ENCODE data around the gene CGB2. TPM values are rescaled to one million over a fixed set of nuclear protein-coding genes. Genes with fewer than 3 reads are reported as not detected.
A peak's percentile ranks its signal among the peaks of the same experiment; 100 is the strongest.
"Not testable (repeated sequence)": the region's sequence is repeated elsewhere in the genome, so short reads cannot be mapped to it uniquely, and the experiment has no call there.

CGB2 gene
- total RNA-seq, 2 donors from 2014 or later: not detected

DNA sequence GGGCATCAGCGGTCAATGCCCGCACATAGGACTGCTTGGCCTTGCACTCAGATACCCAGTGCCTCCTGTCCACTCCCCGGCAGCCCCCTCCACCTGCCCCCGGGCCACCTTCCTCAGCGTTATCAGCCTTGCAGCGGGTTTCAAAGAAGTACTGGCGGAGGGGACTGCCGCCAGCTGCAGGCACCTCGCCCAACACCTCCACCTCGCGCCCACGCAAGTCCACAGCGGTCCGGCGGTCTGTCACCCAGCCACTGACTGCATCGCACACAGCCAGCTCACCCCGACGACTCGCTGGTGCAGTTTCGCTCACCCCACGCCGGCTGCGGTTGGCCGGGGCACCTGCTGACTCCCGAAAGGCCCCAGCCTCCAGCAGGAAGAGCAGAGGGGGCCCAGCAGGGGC lies 29.8 kb downstream of the CGB2 start:
- peaks cover 38% of the 10 kb centered on the region for H3K27me3 Mint-ChIP-seq

DNA sequence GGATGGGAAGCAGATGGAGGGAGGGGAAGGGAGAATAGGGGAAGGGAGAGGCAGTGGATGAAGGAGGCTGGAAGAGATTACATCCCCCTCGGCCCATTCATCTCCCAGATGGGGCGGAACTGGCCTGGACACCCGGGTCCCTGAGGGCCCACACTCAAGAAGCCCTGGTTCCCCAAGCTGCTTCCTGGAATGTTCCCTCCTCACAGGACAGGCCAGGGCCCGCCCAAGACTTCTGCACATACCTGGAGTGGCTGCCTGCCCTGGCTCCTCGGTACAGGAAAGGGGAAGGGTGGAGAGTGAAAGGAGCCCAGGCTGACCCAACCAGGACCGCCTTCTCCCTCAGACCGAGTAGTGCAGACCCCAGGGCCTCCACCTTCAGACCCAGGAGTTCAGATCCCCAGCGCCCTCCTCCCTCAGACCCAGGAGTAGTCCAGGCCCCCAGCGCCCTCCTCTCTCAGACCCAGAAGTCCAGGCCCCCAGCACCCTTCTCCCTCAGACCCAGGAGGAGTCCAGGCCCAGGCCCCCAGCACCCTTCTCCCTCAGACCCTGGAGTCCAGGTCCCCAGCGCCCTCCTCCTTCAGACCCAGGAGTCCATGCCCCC lies 32.4 kb downstream of the CGB2 start:
- H3K27ac Mint-ChIP-seq: no peak overlapping the region
- H3K9me3 Mint-ChIP-seq: no peaks in the 10 kb centered on the region

More for the DNA sequence above, 29.8 kb downstream of the CGB2 start:
- Mint-ChIP-seq H3K36me3 (ENCODE audit: low read depth) (no peaks in the 10 kb centered on the region), H3K9me3 (no peaks in the 10 kb centered on the region), H3K27ac (no peak overlapping the region), H3K4me1 (peaks cover 8% of the 10 kb centered on the region), H3K4me3 (no peak overlapping the region)
- peak; percentile 20 for ATAC-seq (replicated peaks)

DNA sequence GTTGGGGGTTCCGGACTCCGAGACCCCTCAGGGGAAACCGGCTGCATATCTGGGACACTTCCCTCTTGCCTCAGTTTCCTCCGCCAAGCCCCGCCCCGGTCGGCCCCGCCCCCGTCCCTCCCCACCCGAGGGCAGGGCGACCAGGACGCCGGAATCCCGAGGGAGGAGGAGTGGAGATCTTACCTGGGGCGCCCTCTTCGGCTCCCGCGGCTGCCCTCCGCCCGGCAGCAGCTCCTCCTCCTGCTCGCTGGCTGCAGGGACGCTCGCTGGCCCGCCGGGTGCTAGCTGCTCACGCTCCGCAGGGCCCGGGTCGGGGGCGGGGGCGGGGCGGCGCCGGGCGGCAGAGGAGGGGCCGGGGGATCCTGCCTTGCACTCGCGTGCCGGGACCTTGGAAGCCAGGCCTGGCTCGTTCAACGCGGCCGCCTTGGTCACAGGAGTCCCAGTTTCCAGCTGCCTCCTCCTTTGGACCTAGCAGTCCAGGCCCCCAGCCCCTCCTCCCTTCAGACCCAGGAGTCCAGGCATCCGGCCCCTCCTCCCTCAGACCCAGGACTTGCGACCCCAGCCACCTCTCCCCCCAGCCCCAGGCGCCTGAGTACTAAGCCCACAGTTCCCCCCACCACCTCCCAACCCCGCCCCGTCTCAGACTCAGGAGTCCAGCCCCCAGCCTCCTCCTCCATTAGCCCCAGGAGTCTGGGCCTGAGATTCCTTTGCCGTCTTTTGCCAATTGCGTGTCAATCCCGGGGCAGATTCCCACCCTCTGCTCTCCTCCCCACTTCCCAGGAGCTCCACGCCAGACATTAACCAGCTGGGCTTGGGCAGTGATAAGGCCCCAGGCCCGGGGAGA lies 33.3 kb downstream of the CGB2 start, which contains the start of gene NTF4:
Gene NTF4, minus strand, starts transcription at position 51 of the 844 bp plus-strand sequence. CDS start 2,821 bp downstream, outside the sequence.
- Mint-ChIP-seq H3K27me3 (peaks cover 40% of the 10 kb centered on the region), H3K27ac (no peak within 1 kb of the TSS), H3K4me3 (no peak within 1 kb of the TSS), H3K9me3 (no peaks in the 10 kb centered on the region), H3K4me1 (no peaks in the 10 kb centered on the region), H3K36me3 (ENCODE audit: low read depth) (no peaks in the 10 kb centered on the region)
- ATAC-seq (replicated peaks): no peak

More for the DNA sequence above, 32.4 kb downstream of the CGB2 start:
- Mint-ChIP-seq H3K4me3 (no peak overlapping the region), H3K27me3 (peaks cover 38% of the 10 kb centered on the region), H3K36me3 (ENCODE audit: low read depth) (no peaks in the 10 kb centered on the region), H3K4me1 (no peaks in the 10 kb centered on the region)
- no peak for ATAC-seq (replicated peaks)

GRCh38 chr19:49065905-49066512 lies 34.3 kb downstream of the CGB2 start:
- peaks cover 41% of the 10 kb centered on the region for H3K27me3 Mint-ChIP-seq
- no peak overlapping the region for H3K27ac Mint-ChIP-seq
- H3K9me3 Mint-ChIP-seq: no peaks in the 10 kb centered on the region
- no peaks in the 10 kb centered on the region for H3K36me3 Mint-ChIP-seq (ENCODE audit: low read depth)
- no peak overlapping the region for H3K4me3 Mint-ChIP-seq
- H3K4me1 Mint-ChIP-seq: no peaks in the 10 kb centered on the region
- ATAC-seq (replicated peaks): no peak

GRCh38 chr19:49067554-49067953 lies 35.9 kb downstream of the CGB2 start:
- Mint-ChIP-seq H3K36me3 (ENCODE audit: low read depth) (no peaks in the 10 kb centered on the region), H3K4me3 (no peak overlapping the region), H3K9me3 (no peaks in the 10 kb centered on the region), H3K4me1 (no peaks in the 10 kb centered on the region), H3K27ac (no peak overlapping the region), H3K27me3 (peaks cover 40% of the 10 kb centered on the region)
- no peak for ATAC-seq (replicated peaks)

GRCh38 chr19:49069026-49069425 lies 37.3 kb downstream of the CGB2 start:
- ATAC-seq (replicated peaks): no peak
- H3K36me3 Mint-ChIP-seq (ENCODE audit: low read depth): peaks cover 10% of the 10 kb centered on the region
- peaks cover 9% of the 10 kb centered on the region for H3K4me1 Mint-ChIP-seq
- H3K27ac Mint-ChIP-seq: no peak overlapping the region
- peaks cover 53% of the 10 kb centered on the region for H3K27me3 Mint-ChIP-seq
- no peaks in the 10 kb centered on the region for H3K9me3 Mint-ChIP-seq
- no peak overlapping the region for H3K4me3 Mint-ChIP-seq

DNA sequence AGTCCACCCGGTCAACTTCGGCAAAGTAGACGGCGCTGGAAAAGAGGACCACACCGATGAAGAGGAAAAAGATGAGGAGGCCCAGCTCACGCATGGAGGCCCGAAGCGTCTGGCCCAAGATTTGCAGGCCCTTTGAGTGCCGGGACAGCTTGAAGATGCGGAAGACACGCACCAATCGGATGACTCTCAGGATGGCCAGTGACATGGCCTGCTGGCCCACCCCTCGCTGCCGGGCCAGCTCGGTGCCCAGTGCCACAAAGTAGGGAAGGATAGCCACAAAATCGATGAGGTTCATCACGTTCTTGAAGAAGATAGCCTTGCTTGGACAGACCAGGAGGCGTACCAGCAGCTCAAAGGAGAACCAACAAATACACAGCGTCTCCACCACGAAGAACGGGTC lies 38.7 kb downstream of the CGB2 start:
- ATAC-seq (replicated peaks): no peak
- Mint-ChIP-seq H3K36me3 (ENCODE audit: low read depth) (peaks cover 10% of the 10 kb centered on the region), H3K9me3 (no peaks in the 10 kb centered on the region), H3K27me3 (peaks cover 54% of the 10 kb centered on the region), H3K4me1 (peaks cover 9% of the 10 kb centered on the region), H3K4me3 (no peak overlapping the region), H3K27ac (no peak overlapping the region)

DNA sequence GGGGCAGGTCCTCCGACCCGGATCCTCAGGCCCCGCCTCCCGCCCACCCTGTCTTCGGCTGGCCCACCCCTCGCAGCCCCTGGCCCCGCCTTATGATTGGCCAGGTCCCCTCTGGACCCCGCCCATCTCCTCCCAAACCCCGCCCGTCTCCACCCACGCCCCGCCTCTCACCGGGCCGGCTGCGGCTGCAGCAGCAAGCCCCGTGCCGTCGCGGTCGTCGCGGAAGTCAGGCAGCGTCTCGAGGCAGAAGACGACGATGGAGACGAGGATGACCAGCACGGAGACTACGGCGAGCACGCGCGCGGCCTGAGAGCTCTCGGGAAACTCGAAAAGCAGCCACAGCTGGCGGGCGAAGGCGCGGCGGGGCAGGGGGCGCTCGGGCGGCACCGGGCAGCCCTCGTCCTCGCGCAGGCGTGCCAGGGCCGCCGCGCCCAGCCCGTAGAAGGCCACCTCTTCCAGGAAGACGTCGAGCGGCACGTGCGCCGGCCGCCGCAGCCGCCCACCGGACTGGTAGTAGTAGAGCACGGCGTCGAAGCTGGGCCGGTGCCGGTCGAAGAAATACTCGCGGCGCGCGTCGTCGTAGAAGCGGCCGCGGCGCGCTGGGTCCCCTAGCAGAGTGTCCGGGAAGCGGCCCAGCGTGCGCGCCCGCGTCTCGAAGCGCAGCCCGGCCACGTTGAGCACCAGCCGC lies 40.3 kb downstream of the CGB2 start:
- Mint-ChIP-seq H3K9me3 (no peaks in the 10 kb centered on the region), H3K27ac (no peak overlapping the region), H3K4me3 (no peak overlapping the region), H3K27me3 (peaks cover 43% of the 10 kb centered on the region), H3K36me3 (ENCODE audit: low read depth) (peaks cover 10% of the 10 kb centered on the region), H3K4me1 (peaks cover 9% of the 10 kb centered on the region)
- ATAC-seq (replicated peaks): no peak

GRCh38 chr19:49073514-49074378 lies 42.1 kb downstream of the CGB2 start:
- no peaks in the 10 kb centered on the region for H3K9me3 Mint-ChIP-seq
- H3K27me3 Mint-ChIP-seq: peaks cover 34% of the 10 kb centered on the region
- H3K4me1 Mint-ChIP-seq: peaks cover 9% of the 10 kb centered on the region
- H3K4me3 Mint-ChIP-seq: peak overlapping the region; percentile 53
- H3K36me3 Mint-ChIP-seq (ENCODE audit: low read depth): peaks cover 10% of the 10 kb centered on the region
- ATAC-seq (replicated peaks): no peak
- H3K27ac Mint-ChIP-seq: no peak overlapping the region

- H3K27ac Mint-ChIP-seq; H3K9me3 Mint-ChIP-seq; ATAC-seq (replicated peaks); H3K4me3 Mint-ChIP-seq; H3K4me1 Mint-ChIP-seq: not testable (repeated sequence)
- H3K36me3 Mint-ChIP-seq (ENCODE audit: low read depth): peaks cover 10% of the 10 kb centered on the region
- peaks cover 26% of the 10 kb centered on the region for H3K27me3 Mint-ChIP-seq
These were observed 43.2 kb downstream of the CGB2 start for GRCh38 chr19:49074869-49075268.

- peaks cover 13% of the 10 kb centered on the region for H3K27me3 Mint-ChIP-seq
- no peaks in the 10 kb centered on the region for H3K9me3 Mint-ChIP-seq
- ATAC-seq (replicated peaks): no peak
These were observed 48.7 kb downstream of the CGB2 start for GRCh38 chr19:49080392-49080791.

DNA sequence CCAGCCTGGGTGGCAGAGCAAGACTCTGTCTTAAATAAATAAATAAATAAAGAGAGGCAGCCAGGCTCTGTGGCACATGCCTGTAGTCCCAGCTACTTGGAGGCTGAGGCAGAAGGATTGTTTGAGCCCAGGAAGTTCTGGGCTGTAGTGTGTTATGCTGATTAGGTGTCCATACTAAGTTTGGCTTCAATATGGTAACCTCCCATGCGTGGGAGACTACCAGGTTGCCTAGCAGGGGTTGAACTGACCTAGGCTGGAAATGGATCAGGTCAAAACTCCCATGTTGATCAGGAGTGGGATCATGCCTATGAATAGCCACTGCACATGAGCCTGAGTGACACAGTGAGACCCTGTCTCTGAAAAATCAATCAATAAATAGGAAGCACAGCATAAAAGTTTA lies 49.6 kb downstream of the CGB2 start:
- no peaks in the 10 kb centered on the region for H3K9me3 Mint-ChIP-seq
- no peak for ATAC-seq (replicated peaks)
- peaks cover 8% of the 10 kb centered on the region for H3K27me3 Mint-ChIP-seq
- peaks cover 14% of the 10 kb centered on the region for H3K36me3 Mint-ChIP-seq (ENCODE audit: low read depth)
- no peak overlapping the region for H3K4me3 Mint-ChIP-seq
- peak overlapping the region; percentile 15 for H3K27ac Mint-ChIP-seq
- peaks cover 7% of the 10 kb centered on the region for H3K4me1 Mint-ChIP-seq

More at GRCh38 chr19:49080392-49080791, 48.7 kb downstream of the CGB2 start:
- peaks cover 5% of the 10 kb centered on the region for H3K36me3 Mint-ChIP-seq (ENCODE audit: low read depth)
- no peak overlapping the region for H3K4me3 Mint-ChIP-seq
- H3K4me1 Mint-ChIP-seq: peaks cover 5% of the 10 kb centered on the region
- no peak overlapping the region for H3K27ac Mint-ChIP-seq

Data from activated T-helper 17 cell treated with anti-CD3 and anti-CD28 coated beads, Interleukin-2, amount 50 U/mL, for 72 hours (primary cell).